Stimulated activated CD8-positive, alpha-beta memory T cell treated with anti-CD3 and anti-CD28 coated beads, Interleukin-15, amount 100 ng/mL, for 1 hour (primary cell): ENCODE results near the gene TOX3.

Experiments used
- DNase-seq: peaks from one replicate; pipeline ENCODE4 v3.0.0-alpha.2; 2020; ENCODE audit warnings: low read depth

Gene TOX3

GRCh38 chr16:52547004-52547833, at the start of gene TOX3:
Gene TOX3, minus strand, starts transcription at chr16:52547143. Its CDS starts 420 bp downstream, at chr16:52546723.
- DNase-seq: no peak

DNA sequence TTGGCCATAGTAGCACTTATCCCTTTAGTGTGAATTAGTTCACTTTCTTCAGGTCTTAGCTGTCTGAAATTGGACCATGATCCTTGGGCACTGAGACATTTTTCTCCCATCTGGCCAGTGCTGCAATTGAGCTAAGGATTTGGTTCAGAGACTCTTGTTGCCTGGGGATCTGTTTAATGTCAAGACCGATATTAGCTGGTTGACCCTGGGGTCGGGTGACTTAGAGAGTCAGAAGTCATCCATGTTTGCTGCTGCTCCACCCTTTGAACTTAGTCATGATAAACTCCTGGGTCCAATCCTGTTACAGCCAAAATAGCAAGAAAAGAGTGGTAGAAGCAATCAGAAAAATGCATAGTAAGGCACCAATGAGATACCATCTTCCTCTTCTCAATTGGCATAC, 45.8 kb upstream of the TOX3 start:
- no peak for DNase-seq

GRCh38 chr16:52591934-52592592, 45.1 kb upstream of the TOX3 start:
- no peak for DNase-seq

DNA sequence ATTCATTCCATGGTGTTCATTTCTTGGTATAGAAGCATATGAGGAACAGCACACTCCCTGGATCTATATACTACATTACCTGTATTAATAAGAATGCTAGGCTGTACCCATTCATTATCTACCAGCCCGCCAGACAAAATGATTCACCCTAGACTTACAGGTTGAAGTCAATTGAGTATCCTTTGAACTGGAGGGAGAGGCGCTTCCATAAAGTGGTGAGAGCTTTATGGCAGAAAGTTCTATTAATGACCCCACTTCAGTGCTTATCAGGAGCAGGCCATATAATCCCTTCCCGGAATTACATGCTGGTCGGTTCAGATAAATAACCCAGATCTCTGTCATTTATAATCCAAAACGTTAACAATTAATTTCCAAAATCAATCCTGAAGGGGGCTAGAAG, 44.5 kb upstream of the TOX3 start:
- DNase-seq: no peak

GRCh38 chr16:52586159-52586558, 39.2 kb upstream of the TOX3 start:
- DNase-seq: no peak

GRCh38 chr16:52584354-52585320, 37.7 kb upstream of the TOX3 start:
- DNase-seq: no peak

DNA sequence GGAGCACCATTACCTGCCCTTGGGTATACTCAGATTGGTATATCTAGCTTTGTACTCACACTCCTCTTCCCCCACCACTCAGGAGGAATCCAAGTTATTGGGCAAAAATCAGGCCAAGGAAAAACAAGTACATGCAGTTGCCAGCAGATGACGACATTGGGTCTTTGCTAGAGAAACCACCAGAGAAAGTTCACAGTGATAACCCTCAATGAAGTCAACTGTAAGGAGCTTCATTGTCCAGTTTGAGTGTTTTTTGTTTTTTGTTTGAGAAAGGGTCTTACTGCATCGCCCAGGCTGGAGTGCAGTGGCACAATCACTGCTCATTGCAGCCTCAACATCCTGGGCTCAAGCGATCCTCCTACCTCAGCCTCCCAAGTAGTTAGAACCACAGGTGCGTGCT, 34.6 kb upstream of the TOX3 start:
- DNase-seq: no peak

DNA sequence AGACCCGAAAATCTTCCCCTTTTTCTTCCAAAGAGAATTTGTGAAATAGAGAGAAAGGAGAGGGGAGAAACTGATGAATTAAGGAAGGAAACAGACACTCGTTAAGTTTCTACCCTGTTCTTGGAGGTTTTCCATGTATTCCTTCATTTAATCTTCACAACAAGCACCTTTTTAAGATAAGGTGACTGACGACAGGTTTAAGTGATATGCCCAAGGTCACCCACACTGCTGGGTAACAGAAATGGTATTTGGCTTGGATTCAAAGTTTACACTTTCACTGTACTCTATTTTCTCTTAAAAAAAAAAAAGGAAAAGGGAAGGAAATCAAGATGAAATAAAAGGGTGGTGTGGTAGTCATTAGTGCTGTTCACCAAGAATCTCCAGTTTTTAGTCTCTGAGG, 33.5 kb upstream of the TOX3 start:
- DNase-seq: no peak

DNA sequence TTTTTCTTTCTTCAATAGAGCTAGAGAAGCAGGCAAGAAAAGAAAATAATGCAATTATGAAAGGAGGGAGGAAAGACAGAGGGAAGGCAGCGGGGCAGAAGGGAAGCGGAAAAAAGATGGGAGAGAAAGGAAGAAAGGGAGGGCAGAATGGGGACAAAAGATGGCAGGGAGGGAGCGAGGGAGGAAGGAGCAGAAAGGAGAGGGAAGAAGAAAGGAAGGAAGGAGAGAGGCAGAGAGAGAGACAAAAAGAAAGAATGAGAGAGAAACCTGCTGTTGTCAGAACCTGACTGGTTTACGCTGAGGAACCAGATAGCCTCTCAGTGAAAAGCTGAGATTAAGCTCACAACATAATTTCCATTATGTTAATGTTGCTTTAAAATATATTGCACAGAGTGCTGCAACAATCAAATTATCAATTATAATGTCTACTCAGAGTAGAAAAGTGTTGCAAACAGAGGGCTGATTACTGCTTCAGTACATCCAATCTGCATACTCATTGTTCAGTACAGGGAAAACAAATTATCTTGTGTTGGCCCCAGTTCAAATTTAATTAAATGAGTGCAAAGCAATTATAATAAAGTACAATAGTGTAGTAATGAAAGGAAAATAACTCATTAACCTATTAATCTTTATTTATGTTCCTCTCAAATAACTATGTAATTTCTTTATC, 32.0 kb upstream of the TOX3 start:
- DNase-seq: no peak

DNA sequence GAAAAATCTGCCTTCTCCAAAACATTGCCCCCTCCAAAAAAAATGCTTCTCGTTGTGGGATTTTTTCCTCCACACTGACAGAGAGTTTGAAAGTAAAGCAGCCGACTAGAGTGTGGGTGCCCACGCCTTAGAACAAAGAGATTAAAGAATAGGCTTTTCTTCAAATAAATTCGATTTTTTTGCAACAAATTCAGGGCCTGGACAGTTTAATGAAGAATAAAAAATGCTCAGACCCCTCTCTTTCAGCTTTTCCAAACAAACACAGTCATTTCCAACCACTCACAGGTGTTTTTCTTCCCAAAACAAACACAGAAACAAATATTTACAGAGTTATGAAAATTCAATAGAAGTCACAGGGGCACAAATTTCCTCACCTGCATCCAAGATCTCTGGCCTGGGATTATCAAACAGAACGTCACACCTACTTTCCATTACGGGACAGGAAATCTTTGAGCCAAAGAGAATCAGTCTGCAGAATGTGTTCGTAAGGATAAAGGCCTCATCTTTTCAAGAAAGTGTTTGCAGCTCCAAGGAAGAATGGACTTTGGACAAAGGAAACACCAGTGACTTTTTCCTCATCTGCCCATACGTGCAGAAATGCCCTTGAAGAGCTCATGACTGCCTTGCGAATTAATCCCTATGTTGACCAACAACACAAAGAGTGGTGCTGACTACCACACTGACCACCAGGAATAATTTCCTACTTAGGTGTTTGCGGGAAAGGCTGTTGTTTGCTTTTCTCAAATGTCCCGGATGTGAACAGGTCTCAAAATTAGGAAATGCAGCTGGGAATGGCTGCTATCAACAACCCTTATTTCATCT, 31.3 kb upstream of the TOX3 start:
- no peak for DNase-seq

DNA sequence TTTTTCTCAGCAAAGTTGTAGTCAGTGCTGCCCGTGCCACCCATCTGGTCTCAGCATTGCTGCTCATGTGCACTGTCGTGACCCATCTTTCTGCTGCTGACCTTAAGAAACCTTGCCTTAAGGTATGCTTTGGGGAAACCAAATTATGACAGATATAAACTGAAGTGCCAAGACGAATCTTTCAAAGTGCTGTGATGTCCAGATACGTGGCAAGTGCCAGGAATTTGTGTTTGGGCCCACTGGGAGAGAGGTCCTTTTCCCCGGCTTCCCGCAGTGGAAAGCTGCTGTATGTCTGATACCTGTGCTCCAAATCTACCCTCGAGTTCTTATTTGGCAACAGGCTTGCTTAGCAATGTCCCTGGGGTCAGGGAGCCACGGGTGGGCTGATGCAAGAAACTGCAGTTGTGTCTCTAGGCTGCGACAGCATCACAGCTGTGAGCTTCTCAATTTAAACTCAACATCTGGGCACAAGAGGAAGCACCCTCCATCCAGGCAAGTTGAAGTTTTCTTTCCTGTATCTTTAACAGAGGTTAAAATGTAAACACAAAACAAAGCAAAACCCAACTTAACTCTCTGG, 30.3 kb upstream of the TOX3 start:
- DNase-seq: no peak

DNA sequence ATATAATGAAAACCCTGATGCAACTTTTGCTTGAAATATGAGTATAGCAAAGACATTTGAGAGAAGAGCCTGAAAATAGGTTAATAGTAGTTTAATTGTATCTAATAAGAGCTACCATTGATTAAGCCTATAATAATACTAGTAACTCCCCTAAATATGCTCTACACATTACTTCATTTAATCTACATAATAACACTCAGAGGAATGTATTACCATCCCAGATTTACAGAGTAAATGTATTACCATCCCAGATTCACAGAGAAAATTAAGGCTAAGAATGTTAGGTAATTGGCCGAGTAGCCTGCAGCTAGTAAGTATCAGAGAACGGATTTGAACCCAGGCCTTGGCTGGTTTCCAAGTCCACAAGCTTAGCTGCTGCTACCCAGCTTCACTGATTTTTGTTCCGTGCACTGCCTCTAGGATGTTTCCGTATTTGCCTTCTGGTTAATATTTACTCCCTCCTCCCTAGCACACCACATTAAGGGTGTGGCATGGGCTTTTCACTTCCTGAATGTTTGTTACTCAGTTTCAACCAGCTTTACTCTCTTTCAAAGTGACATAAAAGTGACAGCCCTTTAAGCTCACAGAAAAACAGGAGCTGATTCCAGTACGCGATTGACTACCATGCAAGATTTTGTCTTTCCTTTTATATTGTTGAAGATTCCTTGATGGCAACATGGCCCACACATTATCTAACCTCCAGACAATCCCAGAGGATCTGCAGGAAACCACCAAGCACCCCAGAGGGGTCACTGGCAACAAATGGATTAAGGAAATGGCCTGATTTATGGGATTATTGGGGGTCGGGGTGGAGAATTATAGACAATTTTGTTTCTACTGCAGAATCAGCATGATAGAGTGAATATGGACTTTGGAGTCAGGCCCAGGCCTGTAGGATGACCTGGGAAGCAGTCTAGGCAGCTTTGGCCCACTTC, 26.7 kb upstream of the TOX3 start:
- DNase-seq: no peak

DNA sequence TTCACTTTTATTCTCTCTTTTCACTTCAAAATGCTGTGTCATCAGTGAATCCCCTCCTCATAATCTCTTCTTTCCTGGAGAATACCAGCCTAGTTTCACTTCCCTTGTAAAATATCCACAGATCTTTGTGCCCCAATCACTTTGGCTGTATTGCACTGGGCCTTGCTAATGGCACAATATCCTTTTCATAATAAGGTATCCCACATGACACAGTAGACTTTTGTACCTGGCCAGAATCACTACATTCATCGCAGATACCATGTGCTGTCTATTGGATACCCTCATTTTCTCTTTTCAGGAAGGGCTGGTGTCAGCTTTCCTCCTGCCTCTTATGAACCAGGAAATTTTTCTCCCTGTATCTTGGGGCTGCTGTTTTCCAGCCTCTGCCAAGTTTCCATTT, 25.7 kb upstream of the TOX3 start:
- no peak for DNase-seq

GRCh38 chr16:52570495-52571091, 23.6 kb upstream of the TOX3 start:
- no peak for DNase-seq

DNA sequence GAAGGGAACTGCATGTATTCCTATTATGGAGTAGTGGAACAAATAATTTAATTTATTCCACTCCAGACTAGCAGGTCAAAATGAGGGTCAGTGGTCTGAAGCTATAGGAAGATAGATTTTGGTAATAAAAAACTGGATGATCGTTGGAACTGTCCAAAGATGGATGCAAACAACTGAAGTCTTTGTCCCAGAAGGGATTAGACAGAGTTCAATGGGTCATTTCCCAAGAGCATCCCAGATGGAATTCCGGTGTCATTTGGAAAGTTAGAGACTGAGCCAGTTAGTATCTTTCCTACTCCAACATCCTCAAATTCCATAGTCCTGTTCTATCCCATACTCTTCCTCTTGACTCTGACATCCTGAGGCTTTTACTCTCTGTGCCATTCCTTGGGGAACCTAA, 22.8 kb upstream of the TOX3 start:
- DNase-seq: no peak

DNA sequence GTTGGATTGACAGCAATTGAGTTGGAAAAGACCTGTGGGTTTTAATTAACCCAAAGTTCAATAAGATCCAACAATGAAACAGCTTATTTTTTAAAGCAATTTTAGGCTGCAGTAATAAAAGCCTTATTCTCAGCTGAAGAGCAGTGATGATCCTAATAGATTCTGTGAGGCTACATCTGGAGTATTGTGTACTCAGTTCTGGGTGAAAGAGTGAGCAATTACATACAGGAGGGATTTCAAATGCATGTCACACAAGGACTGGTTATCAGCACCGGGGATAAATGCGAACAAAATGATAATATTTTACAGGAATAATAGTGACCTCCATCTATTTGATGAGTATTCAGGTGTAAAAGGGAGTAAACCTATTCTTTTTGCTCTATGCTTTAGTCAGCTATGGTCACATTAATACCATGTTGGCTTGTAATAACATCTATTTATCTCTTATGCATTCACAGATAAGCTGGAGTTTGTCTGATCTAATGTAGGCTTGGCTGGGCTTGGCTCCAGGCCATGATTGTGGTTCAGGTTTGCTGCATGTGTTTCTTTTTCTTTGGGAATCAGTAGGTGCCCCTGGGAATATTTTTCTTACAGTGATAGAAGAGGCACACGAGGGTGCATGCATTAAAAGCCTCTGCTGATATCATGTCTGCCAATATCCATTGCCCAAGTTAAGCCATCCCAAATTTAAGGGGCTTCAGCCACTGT, 22.2 kb upstream of the TOX3 start:
- DNase-seq: no peak

GRCh38 chr16:52568495-52568894, 21.6 kb upstream of the TOX3 start:
- DNase-seq: no peak

DNA sequence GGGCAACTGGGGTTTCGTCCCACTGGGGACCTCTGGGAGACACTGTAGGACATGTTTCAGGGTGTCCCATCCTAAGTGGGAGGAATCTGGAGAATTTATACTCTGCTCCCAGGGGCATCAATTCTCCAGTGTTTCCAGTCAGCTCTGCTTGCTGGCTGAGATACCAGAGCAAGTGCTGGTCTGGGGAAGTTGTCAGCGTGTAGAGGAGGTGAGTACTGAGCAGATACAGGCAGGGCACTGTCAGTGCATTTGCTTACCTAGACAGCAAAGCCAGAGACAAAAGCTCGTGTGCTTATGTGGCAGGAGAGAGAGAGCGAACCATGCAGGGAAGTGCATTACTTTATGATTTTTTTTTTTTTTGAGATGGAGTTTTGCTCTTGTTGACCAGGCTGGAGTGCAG, 20.2 kb upstream of the TOX3 start:
- DNase-seq: no peak
